GM12878 (cell line): ENCODE data around the gene IRF2BPL. TPM values are rescaled to one million over a fixed set of nuclear protein-coding genes. Genes with fewer than 3 reads are reported as not detected.

Experiments
- ASH2L ChIP-seq: fragments of 300-600, 200-600 bp; sonication (generic); IDR thresholded peaks from 2 replicates; pipeline ENCODE4 v1.6.1; 2017; ENCODE audit warnings: low read depth, mild to moderate bottlenecking, borderline replicate concordance
- CHD1 ChIP-seq: IDR thresholded peaks from 2 replicates; pipeline ENCODE4 v1.6.1; 2012; ENCODE audit warnings: low read depth, low read length, improper control_type of control experiment
- CREB1 ChIP-seq: IDR thresholded peaks from 2 replicates; pipeline ENCODE4 v1.6.1; 2012; ENCODE audit warnings: low read depth, mild to moderate bottlenecking, inconsistent platforms
- DPF2 ChIP-seq: fragments of 450-650 bp; IDR thresholded peaks from 2 replicates; pipeline ENCODE4 v1.6.1; 2017; ENCODE audit warnings: mild to moderate bottlenecking
- EP300 ChIP-seq, 2 experiments: fragments of 150-350 bp in 1 of 2; IDR thresholded peaks; 2 replicates each; pipeline ENCODE4 v1.6.1; 2011 to 2012; ENCODE audit warnings: low read depth in 2 of 2, low read length in 2 of 2, borderline replicate concordance in 1 of 2, improper control_type of control experiment in 1 of 2, inconsistent platforms in 1 of 2; ENCODE audit not compliant: control insufficient read depth in 1 of 2
- ETV6 ChIP-seq, 2 experiments: fragments of 450-650 bp in 1 of 2; IDR thresholded peaks in 1 of 2; conservative IDR thresholded peaks in 1 of 2; 2 replicates each; pipeline ENCODE4 v1.6.1; 2014; ENCODE audit warnings: antibody characterized with exemption in 1 of 2, borderline replicate concordance in 1 of 2, low read depth in 1 of 2, mild to moderate bottlenecking in 1 of 2, moderate library complexity in 1 of 2
- FOS ChIP-seq: IDR thresholded peaks from 3 replicates; pipeline ENCODE4 v1.6.1; 2011; ENCODE audit warnings: borderline replicate concordance; ENCODE audit not compliant: insufficient read length; ENCODE audit errors: extremely low read depth
- FOXM1 ChIP-seq: IDR thresholded peaks from 2 replicates; pipeline ENCODE4 v1.6.1; 2012; ENCODE audit warnings: low read depth, mild to moderate bottlenecking, inconsistent platforms, low read length, moderate library complexity
- GATAD2B ChIP-seq: fragments of 450-650 bp; conservative IDR thresholded peaks from 2 replicates; pipeline ENCODE4 v1.6.1; 2017; ENCODE audit warnings: low read depth, mild to moderate bottlenecking, moderate library complexity
- MTA3 ChIP-seq: IDR thresholded peaks from 2 replicates; pipeline ENCODE4 v1.6.1; 2012; ENCODE audit warnings: low read length, inconsistent platforms, borderline replicate concordance
- NFYB ChIP-seq: IDR thresholded peaks from 2 replicates; pipeline ENCODE4 v1.6.1; 2011; ENCODE audit warnings: low read depth, mild to moderate bottlenecking, low read length, improper control_type of control experiment, moderate library complexity; ENCODE audit not compliant: insufficient read depth
- PAX5 ChIP-seq: IDR thresholded peaks from 2 replicates; pipeline ENCODE4 v1.6.1; 2011; ENCODE audit warnings: low read depth, low read length, borderline replicate concordance
- PAX8 ChIP-seq: fragments of 450-650 bp; IDR thresholded peaks from 2 replicates; pipeline ENCODE4 v1.6.1; 2017; ENCODE audit warnings: mild to moderate bottlenecking, moderate library complexity
- RB1 ChIP-seq: fragments of 450-650 bp; formaldehyde crosslinking; IDR thresholded peaks from 2 replicates; pipeline ENCODE4 v1.6.1; 2017; ENCODE audit warnings: mild to moderate bottlenecking, borderline replicate concordance
- SPI1 ChIP-seq: IDR thresholded peaks from 2 replicates; pipeline ENCODE4 v1.6.1; 2011; ENCODE audit warnings: low read depth, mild to moderate bottlenecking, low read length, moderate library complexity, borderline replicate concordance; ENCODE audit not compliant: insufficient read depth
- SREBF1 ChIP-seq: IDR thresholded peaks from 2 replicates; pipeline ENCODE4 v1.6.1; 2012; ENCODE audit warnings: mild to moderate bottlenecking, low read length
- SRF ChIP-seq, 2 experiments: IDR thresholded peaks; 2 replicates each; pipeline ENCODE4 v1.6.1; 2011; ENCODE audit warnings: low read depth in 2 of 2, low read length in 2 of 2, mild to moderate bottlenecking in 1 of 2, moderate library complexity in 1 of 2
- SUZ12 ChIP-seq: fragments of 200-600 bp; sonication (generic); IDR thresholded peaks from one replicate; pipeline ENCODE4 v1.6.1; 2018; ENCODE audit warnings: antibody characterized with exemption, mild to moderate bottlenecking; ENCODE audit not compliant: unreplicated experiment
- ZNF622 ChIP-seq: fragments of 450-650 bp; IDR thresholded peaks from 2 replicates; pipeline ENCODE4 v1.6.1; 2017; ENCODE audit warnings: mild to moderate bottlenecking, inconsistent platforms
- polyA plus RNA-seq, 11 experiments: library from polyadenylated mRNA; depleted of rRNA in 4 of 11; unstranded in 6 of 11; stranded (reverse) in 5 of 11; fragments of >200 nt; fragmentation: Nextera tagmentation in 4 of 11; fragmentation: Illumina TruSeq in 1 of 11; extraction: Ambion mirVana in 4 of 11; extraction: Trizol in 1 of 11; gene quantifications; 1 replicate in 1 of 11; 2 replicates in 10 of 11; pipeline versions ENCODE4 v1.2.1 to v1.2.3, GENCODE V29; 2011 to 2016; ENCODE audit warnings: inconsistent platforms in 2 of 11, missing spikeins in 2 of 11, low read depth in 1 of 11
- total RNA-seq, 4 experiments: library from RNA; depleted of rRNA in 3 of 4; stranded (reverse); fragments of >200 nt in 3 of 4; fragmentation: Illumina TruSeq in 1 of 4; extraction: Trizol in 1 of 4; gene quantifications; 2 replicates each; pipeline versions ENCODE4 v1.2.1 to v1.2.3, GENCODE V29; 2013 to 2021
- TF ChIP-seq, protein P1 (sequence below): fragments of 450-650 bp; conservative IDR thresholded peaks from 2 replicates; pipeline ENCODE4 v1.6.1; 2017; ENCODE audit warnings: mild to moderate bottlenecking, moderate library complexity
- TF ChIP-seq, protein P2 (sequence below): IDR thresholded peaks from 2 replicates; pipeline ENCODE4 v1.6.1; 2012; ENCODE audit warnings: mild to moderate bottlenecking, low read depth, low read length
- TF ChIP-seq, protein P3 (sequence below), 3 experiments: IDR thresholded peaks in 2 of 3; conservative IDR thresholded peaks in 1 of 3; 2 replicates each; pipeline ENCODE4 v1.5.1; 2011; ENCODE audit warnings: low read depth in 3 of 3, low read length in 3 of 3, mild to moderate bottlenecking in 3 of 3, control low read depth in 2 of 3, moderate library complexity in 2 of 3, inconsistent platforms in 1 of 3, mixed read lengths in 1 of 3; ENCODE audit not compliant: control insufficient read depth in 2 of 3, insufficient read depth in 1 of 3; ENCODE audit errors: extremely low read depth in 1 of 3

The IRF2BPL gene
- total and polyA plus RNA-seq, 10 of the 15 experiments (the other 5 are each of a cell fraction or from before 2014, with no cell fraction given): 1.2 to 34.5 (median 3.1) TPM

DNA sequence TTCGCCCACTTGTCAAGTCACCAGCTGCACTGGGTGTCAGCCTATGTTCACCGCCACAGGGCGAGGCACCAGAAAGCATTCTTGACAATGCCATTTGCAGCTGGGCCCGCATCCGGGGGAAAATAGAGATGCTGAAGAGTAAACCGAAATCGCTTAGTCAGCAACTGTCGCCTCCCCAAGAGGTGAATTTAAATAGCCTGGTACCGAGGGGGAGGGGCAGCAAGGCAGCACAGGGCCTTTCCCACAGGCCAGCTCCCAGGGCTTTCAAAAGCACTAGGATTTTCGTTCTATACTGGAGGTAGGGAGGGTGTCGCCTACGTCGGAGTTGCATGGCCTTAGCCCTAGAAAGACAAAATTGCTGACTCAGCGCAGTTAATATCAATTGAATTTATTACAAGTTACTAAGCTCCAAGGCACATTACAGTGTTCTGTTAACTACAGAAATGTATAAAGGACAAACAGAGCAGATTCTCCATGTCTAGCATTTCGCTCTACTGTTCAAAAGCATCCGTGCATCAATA lies 4.3 kb downstream of the IRF2BPL start (continued):
- TF ChIP-seq, protein P1, sequence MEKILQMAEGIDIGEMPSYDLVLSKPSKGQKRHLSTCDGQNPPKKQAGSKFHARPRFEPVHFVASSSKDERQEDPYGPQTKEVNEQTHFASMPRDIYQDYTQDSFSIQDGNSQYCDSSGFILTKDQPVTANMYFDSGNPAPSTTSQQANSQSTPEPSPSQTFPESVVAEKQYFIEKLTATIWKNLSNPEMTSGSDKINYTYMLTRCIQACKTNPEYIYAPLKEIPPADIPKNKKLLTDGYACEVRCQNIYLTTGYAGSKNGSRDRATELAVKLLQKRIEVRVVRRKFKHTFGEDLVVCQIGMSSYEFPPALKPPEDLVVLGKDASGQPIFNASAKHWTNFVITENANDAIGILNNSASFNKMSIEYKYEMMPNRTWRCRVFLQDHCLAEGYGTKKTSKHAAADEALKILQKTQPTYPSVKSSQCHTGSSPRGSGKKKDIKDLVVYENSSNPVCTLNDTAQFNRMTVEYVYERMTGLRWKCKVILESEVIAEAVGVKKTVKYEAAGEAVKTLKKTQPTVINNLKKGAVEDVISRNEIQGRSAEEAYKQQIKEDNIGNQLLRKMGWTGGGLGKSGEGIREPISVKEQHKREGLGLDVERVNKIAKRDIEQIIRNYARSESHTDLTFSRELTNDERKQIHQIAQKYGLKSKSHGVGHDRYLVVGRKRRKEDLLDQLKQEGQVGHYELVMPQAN: peak; percentile 44; the same call in 1 of the 2 replicates
- TF ChIP-seq SRF (IDR thresholded peaks at IDR 0.05; ENCODE audit: low read depth in 2 of 2, low read length in 2 of 2): peak in 1 of 2 experiments; percentile 17; a peak in 1 of 4 replicates
- TF ChIP-seq PAX5: no peak
- no peak for TF ChIP-seq FOXM1
- TF ChIP-seq NFYB: no peak
- no peak for TF ChIP-seq ASH2L
- TF ChIP-seq ZNF622: no peak
- TF ChIP-seq, protein P2, sequence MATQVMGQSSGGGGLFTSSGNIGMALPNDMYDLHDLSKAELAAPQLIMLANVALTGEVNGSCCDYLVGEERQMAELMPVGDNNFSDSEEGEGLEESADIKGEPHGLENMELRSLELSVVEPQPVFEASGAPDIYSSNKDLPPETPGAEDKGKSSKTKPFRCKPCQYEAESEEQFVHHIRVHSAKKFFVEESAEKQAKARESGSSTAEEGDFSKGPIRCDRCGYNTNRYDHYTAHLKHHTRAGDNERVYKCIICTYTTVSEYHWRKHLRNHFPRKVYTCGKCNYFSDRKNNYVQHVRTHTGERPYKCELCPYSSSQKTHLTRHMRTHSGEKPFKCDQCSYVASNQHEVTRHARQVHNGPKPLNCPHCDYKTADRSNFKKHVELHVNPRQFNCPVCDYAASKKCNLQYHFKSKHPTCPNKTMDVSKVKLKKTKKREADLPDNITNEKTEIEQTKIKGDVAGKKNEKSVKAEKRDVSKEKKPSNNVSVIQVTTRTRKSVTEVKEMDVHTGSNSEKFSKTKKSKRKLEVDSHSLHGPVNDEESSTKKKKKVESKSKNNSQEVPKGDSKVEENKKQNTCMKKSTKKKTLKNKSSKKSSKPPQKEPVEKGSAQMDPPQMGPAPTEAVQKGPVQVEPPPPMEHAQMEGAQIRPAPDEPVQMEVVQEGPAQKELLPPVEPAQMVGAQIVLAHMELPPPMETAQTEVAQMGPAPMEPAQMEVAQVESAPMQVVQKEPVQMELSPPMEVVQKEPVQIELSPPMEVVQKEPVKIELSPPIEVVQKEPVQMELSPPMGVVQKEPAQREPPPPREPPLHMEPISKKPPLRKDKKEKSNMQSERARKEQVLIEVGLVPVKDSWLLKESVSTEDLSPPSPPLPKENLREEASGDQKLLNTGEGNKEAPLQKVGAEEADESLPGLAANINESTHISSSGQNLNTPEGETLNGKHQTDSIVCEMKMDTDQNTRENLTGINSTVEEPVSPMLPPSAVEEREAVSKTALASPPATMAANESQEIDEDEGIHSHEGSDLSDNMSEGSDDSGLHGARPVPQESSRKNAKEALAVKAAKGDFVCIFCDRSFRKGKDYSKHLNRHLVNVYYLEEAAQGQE: no peak
- no peak for TF ChIP-seq FOS
- no peak for TF ChIP-seq CHD1
- no peak for TF ChIP-seq RB1
- TF ChIP-seq SREBF1: no peak
- no peak for TF ChIP-seq SUZ12
- no peak for TF ChIP-seq MTA3
- no peak for TF ChIP-seq CREB1
- TF ChIP-seq GATAD2B: no peak
- no peak for TF ChIP-seq SPI1
- TF ChIP-seq, protein P3, sequence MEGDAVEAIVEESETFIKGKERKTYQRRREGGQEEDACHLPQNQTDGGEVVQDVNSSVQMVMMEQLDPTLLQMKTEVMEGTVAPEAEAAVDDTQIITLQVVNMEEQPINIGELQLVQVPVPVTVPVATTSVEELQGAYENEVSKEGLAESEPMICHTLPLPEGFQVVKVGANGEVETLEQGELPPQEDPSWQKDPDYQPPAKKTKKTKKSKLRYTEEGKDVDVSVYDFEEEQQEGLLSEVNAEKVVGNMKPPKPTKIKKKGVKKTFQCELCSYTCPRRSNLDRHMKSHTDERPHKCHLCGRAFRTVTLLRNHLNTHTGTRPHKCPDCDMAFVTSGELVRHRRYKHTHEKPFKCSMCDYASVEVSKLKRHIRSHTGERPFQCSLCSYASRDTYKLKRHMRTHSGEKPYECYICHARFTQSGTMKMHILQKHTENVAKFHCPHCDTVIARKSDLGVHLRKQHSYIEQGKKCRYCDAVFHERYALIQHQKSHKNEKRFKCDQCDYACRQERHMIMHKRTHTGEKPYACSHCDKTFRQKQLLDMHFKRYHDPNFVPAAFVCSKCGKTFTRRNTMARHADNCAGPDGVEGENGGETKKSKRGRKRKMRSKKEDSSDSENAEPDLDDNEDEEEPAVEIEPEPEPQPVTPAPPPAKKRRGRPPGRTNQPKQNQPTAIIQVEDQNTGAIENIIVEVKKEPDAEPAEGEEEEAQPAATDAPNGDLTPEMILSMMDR (IDR thresholded peaks at IDR 0.05 in 2 of 3, conservative IDR thresholded peaks at IDR 0.05 in 1 of 3; ENCODE audit: control insufficient read depth in 2 of 3, extremely low read depth in 1 of 3, insufficient read depth in 1 of 3, low read depth in 3 of 3, low read length in 3 of 3): no peak
- TF ChIP-seq EP300 (IDR thresholded peaks at IDR 0.05; ENCODE audit: borderline replicate concordance in 1 of 2, control insufficient read depth in 1 of 2, low read depth in 2 of 2, low read length in 2 of 2): 0 out of 4 replicates have a peak, but pooled peaks of 1 of the 2 experiments have one; percentile 8
- no peak for TF ChIP-seq ETV6 (conservative IDR thresholded peaks at IDR 0.05 in 1 of 2, IDR thresholded peaks at IDR 0.05 in 1 of 2; ENCODE audit: borderline replicate concordance in 1 of 2, low read depth in 1 of 2)
- TF ChIP-seq DPF2: no peak
- no peak for TF ChIP-seq PAX8
